AG09319 (cell line): ENCODE results near the gene BTBD9.

Source experiments
- DNase-seq: peaks from one replicate; pipeline ENCODE4 v3.0.0-alpha.2; 2010; ENCODE audit warnings: low read depth; ENCODE audit errors: extremely low read depth
- TF ChIP-seq, protein P1 (sequence below): IDR thresholded peaks from 2 replicates; pipeline ENCODE4 v1.5.1; 2011; ENCODE audit warnings: low read depth, mild to moderate bottlenecking, inconsistent platforms, low read length, moderate library complexity

The BTBD9 gene

DNA sequence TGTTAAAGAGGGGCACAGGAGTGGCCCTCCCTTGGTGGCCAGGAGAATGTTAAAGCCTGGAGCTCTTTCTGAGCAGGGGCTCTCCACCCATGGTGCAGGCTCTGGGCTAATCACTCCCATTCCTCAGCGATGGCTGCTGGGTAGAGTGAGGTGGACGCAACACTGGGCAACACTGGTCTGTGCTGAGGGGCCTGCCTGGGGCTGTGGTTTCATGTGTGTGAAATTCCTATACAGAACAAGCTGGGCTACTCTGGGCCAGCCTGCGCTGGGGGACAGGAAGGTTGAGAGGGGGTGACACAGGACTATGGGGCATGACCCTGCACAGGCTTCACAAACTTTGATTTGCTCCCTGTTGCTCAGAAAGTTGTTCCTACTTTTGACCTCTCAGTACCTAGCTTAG, 427.6 kb downstream of the BTBD9 start:
- TF ChIP-seq, protein P1, sequence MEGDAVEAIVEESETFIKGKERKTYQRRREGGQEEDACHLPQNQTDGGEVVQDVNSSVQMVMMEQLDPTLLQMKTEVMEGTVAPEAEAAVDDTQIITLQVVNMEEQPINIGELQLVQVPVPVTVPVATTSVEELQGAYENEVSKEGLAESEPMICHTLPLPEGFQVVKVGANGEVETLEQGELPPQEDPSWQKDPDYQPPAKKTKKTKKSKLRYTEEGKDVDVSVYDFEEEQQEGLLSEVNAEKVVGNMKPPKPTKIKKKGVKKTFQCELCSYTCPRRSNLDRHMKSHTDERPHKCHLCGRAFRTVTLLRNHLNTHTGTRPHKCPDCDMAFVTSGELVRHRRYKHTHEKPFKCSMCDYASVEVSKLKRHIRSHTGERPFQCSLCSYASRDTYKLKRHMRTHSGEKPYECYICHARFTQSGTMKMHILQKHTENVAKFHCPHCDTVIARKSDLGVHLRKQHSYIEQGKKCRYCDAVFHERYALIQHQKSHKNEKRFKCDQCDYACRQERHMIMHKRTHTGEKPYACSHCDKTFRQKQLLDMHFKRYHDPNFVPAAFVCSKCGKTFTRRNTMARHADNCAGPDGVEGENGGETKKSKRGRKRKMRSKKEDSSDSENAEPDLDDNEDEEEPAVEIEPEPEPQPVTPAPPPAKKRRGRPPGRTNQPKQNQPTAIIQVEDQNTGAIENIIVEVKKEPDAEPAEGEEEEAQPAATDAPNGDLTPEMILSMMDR, result no peak
- DNase-seq, result no peak

DNA sequence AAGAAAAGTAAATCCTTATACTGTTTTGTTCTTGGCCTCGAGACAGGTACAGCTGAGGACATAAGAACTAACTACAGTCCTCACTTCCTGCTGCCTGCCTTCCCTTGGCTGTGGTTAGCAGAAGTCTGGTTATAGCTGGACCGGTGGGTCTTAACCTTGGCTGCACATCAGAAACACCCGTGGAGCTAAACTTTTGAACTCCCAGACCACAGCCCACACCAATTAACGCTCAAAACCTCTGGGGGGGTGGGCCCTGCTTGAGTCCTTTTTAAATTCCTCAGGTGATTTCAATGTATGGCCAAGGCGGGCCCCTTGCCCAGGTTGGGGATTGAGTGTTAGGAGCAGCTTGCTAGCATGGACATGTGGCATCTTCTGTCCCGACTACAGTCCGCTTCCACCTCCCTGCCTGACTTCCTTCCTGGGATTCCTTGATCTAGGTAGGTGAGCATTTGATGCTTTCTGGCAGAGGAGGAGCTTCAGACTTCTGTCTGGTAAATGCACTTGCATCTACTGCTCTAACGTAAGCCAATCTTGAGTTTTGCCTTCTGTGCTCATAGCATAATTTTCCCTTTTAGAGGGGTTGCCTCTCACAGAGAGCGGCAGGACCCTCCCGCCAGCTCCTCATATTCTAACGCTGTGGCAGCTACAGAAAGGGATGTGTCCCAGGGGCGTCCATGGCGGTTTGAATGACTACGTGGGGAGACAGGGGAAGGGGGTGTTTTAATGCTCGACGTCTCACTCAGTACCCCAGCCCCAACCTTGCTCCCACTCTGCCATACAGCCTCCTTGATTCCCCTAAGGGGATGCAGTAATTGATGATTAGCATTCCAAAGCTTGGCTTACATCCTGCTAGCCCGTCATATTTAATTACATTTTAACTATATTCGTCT, 430.1 kb downstream of the BTBD9 start:
- DNase-seq, result no peak
- TF ChIP-seq, protein P1, result no peak

DNA sequence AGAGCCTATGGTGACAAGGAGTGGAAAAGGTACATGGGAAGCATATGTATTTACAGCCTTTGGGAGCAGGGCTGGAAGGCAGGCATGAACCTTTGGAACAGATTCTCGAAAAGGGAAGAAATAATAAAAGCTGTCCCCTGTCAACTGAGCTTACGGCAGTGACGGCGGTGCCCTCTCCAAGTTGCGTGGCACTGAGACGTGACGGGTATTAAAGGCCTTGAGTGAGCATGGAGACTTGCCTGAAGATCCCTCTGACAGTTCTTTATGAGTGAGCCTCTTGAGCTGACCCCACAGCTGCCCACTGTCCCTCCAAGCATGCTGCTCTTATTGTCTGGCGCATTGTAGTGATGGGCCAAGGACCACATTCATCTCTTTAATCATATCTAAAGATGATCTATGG, 431.7 kb downstream of the BTBD9 start:
- TF ChIP-seq, protein P1, result no peak
- DNase-seq, result no peak

DNA sequence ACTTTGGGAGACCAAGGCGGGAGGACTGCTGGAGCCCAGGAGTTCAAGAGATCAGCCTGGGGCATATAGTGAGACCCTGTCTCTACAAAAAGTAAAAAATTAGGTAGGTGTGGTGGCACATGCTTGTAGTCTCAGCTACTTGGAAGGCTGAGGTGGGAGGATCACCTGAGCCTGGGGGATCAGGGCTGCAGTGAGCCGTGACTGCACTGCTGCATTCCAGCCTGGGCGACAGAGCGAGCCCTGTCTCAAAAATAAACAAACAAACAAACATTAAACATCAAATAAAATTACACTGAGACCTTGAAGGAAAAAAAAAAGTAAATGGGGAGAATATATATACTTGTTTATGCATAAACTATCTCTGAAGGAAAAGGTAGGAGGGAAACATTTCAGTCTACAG, 432.4 kb downstream of the BTBD9 start:
- TF ChIP-seq, protein P1, result no peak
- no peak for DNase-seq

DNA sequence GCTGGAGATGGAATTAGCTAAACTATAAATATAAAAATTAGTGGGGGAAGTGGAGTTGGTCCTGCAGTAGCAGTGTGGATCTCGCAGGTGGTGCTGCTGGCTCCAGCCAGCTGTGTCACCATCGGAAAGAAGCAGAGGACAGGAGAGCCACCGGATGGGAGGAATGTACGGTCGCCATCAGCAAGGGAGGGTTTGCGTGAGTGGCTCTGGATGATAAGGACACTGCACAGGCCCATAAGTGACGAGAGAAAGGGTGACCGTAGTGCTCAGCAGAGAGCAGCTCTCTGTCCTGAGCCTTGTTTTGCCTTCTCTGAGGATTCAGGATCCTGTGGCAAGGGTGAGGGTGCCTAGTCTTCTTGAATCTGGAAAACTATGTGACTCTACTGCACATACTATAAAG, 441.5 kb downstream of the BTBD9 start:
- no peak for DNase-seq
- TF ChIP-seq, protein P1, result no peak

DNA sequence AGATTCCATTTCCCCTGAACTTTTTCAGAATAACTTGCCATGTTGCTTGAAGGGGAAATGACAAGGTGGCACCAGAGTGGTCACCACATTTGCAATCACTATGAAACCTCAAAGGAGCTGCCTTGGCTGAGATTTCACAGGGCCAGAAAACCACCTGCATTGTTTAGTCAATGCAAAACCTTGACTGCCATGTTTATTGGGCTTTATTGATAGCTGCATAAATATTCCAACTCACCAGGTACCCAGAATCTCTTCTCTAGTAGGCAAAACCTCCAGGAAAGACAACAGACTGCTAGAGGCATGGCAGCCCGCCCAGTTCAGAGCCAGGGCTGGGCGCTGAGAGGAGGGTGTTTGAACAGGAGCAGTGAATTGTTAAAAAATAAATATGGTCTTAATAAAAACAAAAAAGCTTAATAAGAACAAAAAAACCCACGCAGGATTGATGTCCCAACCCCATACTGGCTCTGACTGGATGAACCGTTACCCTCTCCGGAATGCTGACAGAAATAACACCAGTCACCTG, 444.6 kb downstream of the BTBD9 start:
- DNase-seq, result no peak
- TF ChIP-seq, protein P1, result no peak

DNA sequence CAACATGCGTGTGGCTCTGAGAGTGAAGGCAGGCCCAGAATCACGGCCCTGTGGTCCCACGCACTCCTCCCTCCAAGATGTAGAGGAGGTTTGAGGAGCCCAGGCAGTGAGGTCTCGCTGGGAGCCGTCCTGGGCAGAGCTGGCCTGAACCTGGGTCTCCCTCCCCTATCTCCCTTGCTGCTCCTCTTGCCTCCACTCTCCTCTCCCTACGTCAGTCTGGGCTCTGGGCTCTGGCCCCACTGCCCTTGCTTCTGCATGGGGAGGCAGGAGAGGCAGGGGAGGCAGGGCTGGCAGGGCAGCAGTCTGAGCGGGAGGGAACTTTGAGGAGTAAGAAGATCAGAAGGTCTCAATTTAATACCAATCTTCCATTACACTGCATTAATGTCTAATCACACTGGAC, 445.1 kb downstream of the BTBD9 start:
- TF ChIP-seq, protein P1, result no peak
- DNase-seq, result no peak
